ENCODE results near the gene TNFRSF14. TPM values are rescaled to one million over a fixed set of nuclear protein-coding genes. Genes with fewer than 3 reads are reported as not detected.

Gene TNFRSF14
- polyA plus RNA-seq, 2 of the 4 experiments (the other 2 are of a cell fraction): 0.16 to 0.25 TPM

GRCh38 chr1:2587860-2588571 is 31.8 kb downstream of the TNFRSF14 start (continued):
- no peak for TF ChIP-seq ELK1 (IDR thresholded peaks at IDR 0.05; ENCODE audit: low read depth, low read length)
- TF ChIP-seq SREBF2 (IDR thresholded peaks at IDR 0.05): no peak
- no peak for TF ChIP-seq POLR2A (IDR thresholded peaks at IDR 0.05; ENCODE audit: low read length)
- TF ChIP-seq MAX (IDR thresholded peaks at IDR 0.05): no peak
- TF ChIP-seq ZNF302 (CRISPR knock-in tag; IDR thresholded peaks at IDR 0.05): no peak
- no peak for TF ChIP-seq TP53 (CRISPR knock-in tag; IDR thresholded peaks at IDR 0.05)
- TF ChIP-seq RAD21 (conservative IDR thresholded peaks at IDR 0.05 in 1 of 2, IDR thresholded peaks at IDR 0.05 in 1 of 2): no peak
- no peak for TF ChIP-seq HOXB5 (CRISPR knock-in tag; IDR thresholded peaks at IDR 0.05)

- ATAC-seq (no peak), DNase-seq (ENCODE audit: low read depth in 1 of 2, low spot score in 1 of 2) (no peak), FAIRE-seq (no peak)
- 92% methylated on average over 9 of the region's 23 CpGs for WGBS (ENCODE audit: missing lambda C conversion rate)
- CTCF ChIA-PET: no interaction called here
- POLR2A ChIA-PET: no interaction called here
- Histone ChIP-seq H3K4me3 (no peak overlapping the region), H3K27ac (no peak overlapping the region), H3K4me1 (peaks cover 8% of the 10 kb centered on the region), H3K4me2 (no peak overlapping the region), H3K9me3 (no peaks in the 10 kb centered on the region)
- no peak for TF ChIP-seq MAZ (IDR thresholded peaks at IDR 0.05; ENCODE audit: borderline replicate concordance, low read depth, low read length)
- no peak for TF ChIP-seq RARB (CRISPR knock-in tag; IDR thresholded peaks at IDR 0.05)
- no peak for TF ChIP-seq HOXA7 (CRISPR knock-in tag; IDR thresholded peaks at IDR 0.05)
- TF ChIP-seq PBX3 (IDR thresholded peaks at IDR 0.05): no peak
- no peak for TF ChIP-seq BHLHE40 (IDR thresholded peaks at IDR 0.05; ENCODE audit: low read depth, low read length)
- TF ChIP-seq HMGXB4 (CRISPR knock-in tag; IDR thresholded peaks at IDR 0.05; ENCODE audit: borderline replicate concordance): no peak
- TF ChIP-seq RAD21 (conservative IDR thresholded peaks at IDR 0.05 in 1 of 2, IDR thresholded peaks at IDR 0.05 in 1 of 2): no peak
- TF ChIP-seq RFX5 (IDR thresholded peaks at IDR 0.05): no peak
- TF ChIP-seq JUNB (IDR thresholded peaks at IDR 0.05): no peak
- no peak for TF ChIP-seq CTCF (IDR thresholded peaks at IDR 0.05)
- no peak for TF ChIP-seq HDAC2 (IDR thresholded peaks at IDR 0.05)
- TF ChIP-seq TP53 (CRISPR knock-in tag; IDR thresholded peaks at IDR 0.05): no peak
- no peak for TF ChIP-seq MYC (IDR thresholded peaks at IDR 0.05; ENCODE audit: borderline replicate concordance, low read length)
- no peak for TF ChIP-seq HEYL (CRISPR knock-in tag; IDR thresholded peaks at IDR 0.05)
- no peak for TF ChIP-seq HOXB13 (CRISPR knock-in tag; IDR thresholded peaks at IDR 0.05; ENCODE audit: low read depth)
- no peak for TF ChIP-seq USF2 (IDR thresholded peaks at IDR 0.05)
- no peak for TF ChIP-seq FOXS1 (CRISPR knock-in tag; IDR thresholded peaks at IDR 0.05)
Observed at GRCh38 chr1:2588661-2589430, 32.7 kb downstream of the TNFRSF14 start.

Data from A549 (cell line).